GM19324 (cell line): ENCODE data around the gene ZNF207.
"Not testable (repeated sequence)": the region's sequence is repeated elsewhere in the genome, so short reads cannot be mapped to it uniquely, and the experiment has no call there.

Experiments
- ATAC-seq: cut with Tn5 transposase; IDR thresholded peaks from one replicate; pipeline ENCODE4 v1.9.1; 2021; ENCODE audit warnings: mild to moderate bottlenecking, moderate library complexity; ENCODE audit not compliant: unreplicated experiment, low FRiP score

ZNF207 gene

GRCh38 chr17:32333187-32333586, 16.8 kb upstream of the ZNF207 start:
- no peak for ATAC-seq

GRCh38 chr17:32335046-32335445, 14.9 kb upstream of the ZNF207 start:
- ATAC-seq = no peak

- ATAC-seq = no peak
Observed at GRCh38 chr17:32335687-32336086, 14.3 kb upstream of the ZNF207 start.

- no peak for ATAC-seq
Observed at GRCh38 chr17:32341141-32341856, 8.7 kb upstream of the ZNF207 start.

GRCh38 chr17:32341857-32342602, 7.9 kb upstream of the ZNF207 start, which contains the start of gene C17orf75:
C17orf75 (minus strand) TSS chr17:32342173; CDS start chr17:32342139, 34 bp downstream.
- ATAC-seq = peak; percentile 73

- no peak for ATAC-seq
Observed at GRCh38 chr17:32342603-32343325, 7.2 kb upstream of the ZNF207 start.

- no peak for ATAC-seq
Observed at GRCh38 chr17:32345951-32346600, 3.9 kb upstream of the ZNF207 start.

- no peak for ATAC-seq
Observed at GRCh38 chr17:32348483-32348800, 1.5 kb upstream of the ZNF207 start.

GRCh38 chr17:32349503-32349853, 479 bp upstream of the ZNF207 start:
- ATAC-seq = no peak

- peak; percentile 26 for ATAC-seq
Observed at GRCh38 chr17:32350666-32351418, 885 bp downstream of the ZNF207 start.

GRCh38 chr17:32352734-32353133, 2.8 kb downstream of the ZNF207 start:
- not testable (repeated sequence) for ATAC-seq

GRCh38 chr17:32355649-32356377, 5.9 kb downstream of the ZNF207 start:
- ATAC-seq = no peak

- no peak for ATAC-seq
Observed at GRCh38 chr17:32356378-32356743, 6.4 kb downstream of the ZNF207 start.

- no peak for ATAC-seq
Observed at GRCh38 chr17:32356750-32357149, 6.8 kb downstream of the ZNF207 start.

- no peak for ATAC-seq
Observed at GRCh38 chr17:32357615-32358014, 7.7 kb downstream of the ZNF207 start.

- ATAC-seq = no peak
Observed at GRCh38 chr17:32361270-32361669, 11.3 kb downstream of the ZNF207 start.

- no peak for ATAC-seq
Observed at GRCh38 chr17:32370426-32370825, 20.5 kb downstream of the ZNF207 start.

GRCh38 chr17:32382526-32383223, 32.7 kb downstream of the ZNF207 start:
- ATAC-seq = no peak

- no peak for ATAC-seq
Observed at GRCh38 chr17:32383926-32384434, 34.0 kb downstream of the ZNF207 start.
